GM20431 (cell line): ENCODE results near the gene AKAP6.

Source experiments
- in situ Hi-C: fragments of 300-500 bp; cut with MseI, MboI; formaldehyde crosslinking; loops from one replicate; pipeline ENCODE4 v1.15.0; 2020; ENCODE audit warnings: low sequenced_read_pairs; ENCODE audit not compliant: unreplicated experiment

AKAP6 gene

DNA sequence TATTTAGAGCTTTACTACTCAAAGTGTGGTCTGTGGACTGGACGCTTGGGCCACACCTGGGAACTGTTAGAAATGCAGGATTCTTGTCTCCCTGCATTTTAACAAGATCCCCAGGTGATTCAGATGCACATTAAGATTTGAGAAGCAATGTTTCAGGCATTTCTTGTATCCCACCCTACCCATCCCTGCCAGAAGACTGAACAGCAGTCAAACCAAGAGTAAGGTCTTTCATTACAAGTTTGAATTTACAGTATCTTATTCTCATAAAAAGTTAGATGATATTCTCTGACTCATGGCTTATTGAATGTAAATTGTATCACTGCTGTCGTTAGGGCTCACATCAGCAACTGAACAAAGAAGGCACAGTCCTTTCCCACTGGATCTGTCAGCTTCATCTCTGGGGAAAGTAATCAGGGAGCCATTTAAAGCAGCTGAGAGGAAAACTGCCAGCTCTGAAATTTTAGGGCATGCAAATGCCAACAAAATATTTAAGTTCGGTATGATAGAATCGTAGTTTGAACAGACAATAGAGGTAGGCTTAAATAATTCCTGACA lies 141.1 kb downstream of the AKAP6 start:
- in situ Hi-C loops, result no loop called here

DNA sequence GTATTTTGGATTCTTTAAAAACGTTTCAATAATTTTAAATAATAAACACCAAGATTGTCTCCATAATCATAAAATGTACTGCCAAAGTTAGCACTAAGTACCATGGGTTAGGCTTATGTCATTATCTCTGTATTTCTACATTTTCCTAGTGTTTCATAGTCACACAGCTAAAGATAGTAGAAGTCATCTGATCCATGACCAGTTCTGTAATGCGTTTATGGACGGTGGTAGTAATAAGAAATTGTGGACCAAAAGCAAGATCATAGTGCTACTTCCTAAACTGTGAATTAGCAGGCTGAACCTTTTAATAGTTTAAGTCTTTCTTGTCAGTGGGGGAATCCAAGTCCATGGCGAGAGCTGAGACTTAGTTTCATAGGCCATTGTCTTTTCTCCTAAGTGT lies 142.1 kb downstream of the AKAP6 start:
- in situ Hi-C loops, result no loop called here

- in situ Hi-C loops, result no loop called here
Observed at GRCh38 chr14:32472076-32472475, 143.0 kb downstream of the AKAP6 start.

DNA sequence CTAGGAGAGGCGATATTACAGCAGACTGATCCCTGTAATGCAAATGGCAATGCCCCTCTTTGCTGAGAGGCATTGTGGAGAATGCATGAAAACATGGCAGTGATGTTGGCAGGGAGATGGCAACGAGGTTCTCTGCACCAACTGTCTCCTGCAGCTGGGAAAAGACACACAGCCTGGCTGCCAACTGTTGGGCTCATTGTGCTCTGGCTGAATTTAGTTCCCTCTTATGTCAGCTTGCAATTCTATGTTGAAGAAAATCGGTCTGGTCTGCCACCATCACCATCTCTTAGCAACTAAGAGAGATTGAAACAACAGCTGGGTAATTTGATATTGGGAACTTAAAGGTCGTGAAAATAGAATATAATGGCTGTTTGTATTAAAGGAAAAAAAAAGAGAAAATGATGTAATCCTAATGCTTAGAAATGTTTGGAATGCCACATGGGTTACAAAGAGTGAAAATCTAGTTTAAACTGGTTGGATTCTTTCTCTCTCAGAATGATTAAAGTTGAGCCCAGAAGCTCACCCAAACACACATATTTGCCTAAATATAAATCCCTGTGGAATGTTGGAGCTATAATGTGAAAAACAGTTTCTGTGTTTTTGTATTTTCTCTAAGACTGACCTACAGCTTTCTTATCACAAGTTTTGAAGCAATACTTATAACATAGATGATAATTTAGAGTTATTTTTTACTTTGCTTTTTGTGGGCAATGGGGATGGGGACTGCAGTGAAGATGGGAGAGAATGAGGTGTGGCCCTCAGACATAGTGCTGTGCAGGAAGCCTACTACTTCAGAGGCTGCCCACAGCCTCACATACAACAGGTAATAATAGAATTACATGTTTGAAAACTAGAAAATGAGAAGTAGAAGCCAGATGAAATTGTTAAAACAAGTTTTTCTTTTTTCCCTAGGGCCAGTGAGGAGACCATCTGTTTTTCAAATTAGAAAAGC lies 143.7 kb downstream of the AKAP6 start:
- in situ Hi-C loops, result no loop called here

DNA sequence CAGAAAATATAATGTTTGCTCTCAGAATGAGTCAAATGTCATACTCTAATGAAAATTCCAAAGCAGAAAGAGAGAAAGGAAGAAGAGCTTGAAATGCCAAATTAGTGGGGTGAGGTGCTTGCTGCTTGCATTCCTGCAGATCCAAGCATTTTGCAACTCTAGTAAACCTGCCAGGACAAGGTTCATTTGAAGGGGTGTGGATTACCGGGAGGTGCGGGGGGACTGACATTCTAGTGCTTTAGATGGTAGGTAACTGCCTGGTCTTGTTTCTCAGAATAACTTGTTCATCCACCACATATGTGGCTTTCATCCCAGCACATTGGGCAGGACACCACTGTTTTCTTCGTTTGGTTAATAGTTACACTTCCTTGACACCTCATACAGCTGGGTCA lies 144.4 kb downstream of the AKAP6 start:
- in situ Hi-C loops, result no loop called here

DNA sequence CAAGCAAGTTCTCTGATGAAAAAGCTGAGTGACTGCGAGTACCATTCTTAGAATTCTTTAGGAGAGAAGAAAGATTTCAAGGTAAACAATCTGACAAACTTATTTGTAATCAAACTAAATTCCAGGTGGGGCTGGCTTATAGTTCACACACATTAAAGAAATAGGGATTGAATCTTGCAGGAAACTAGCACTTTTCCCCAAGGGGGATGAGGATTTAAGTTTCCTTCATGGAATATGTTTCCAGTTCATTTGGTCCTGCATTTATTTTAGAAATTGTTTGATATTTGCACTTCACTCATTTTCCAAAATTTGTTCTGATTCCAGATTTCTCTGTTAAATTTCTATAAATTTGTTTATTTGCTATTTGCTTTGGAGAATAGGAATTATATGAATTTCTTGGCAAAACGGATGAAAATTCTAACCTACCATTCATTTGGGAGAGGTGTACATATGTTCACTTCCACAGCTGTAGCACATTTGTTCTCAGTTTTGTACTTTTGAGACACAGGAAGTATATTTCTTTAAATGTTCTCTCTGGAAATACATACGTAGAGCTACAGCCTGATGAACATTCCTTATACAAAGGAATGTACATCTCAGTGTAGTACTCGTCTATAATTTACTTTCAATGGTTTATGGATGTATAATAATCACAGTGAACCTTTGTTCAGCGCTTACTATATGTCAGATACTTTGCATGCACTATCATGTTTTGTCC lies 145.5 kb downstream of the AKAP6 start:
- in situ Hi-C loops, result no loop called here

DNA sequence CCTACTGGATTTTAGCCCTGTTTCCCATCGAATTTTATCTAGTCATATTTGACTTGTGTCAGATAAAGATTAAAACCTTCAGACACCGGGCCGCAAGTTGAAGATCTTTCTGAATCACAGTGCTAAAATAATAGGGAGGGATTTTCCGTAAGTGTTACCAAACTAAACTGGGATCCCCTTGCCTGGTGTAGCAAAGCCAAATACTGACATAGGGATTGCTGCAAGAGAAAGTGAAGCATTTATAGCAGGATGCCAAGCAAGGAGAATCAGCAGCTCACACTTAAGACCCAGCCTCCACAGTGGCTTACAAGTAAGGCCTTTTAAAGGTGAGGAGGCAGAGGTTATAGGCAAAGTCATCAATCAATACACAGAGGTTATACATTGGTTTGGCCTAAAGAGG lies 147.4 kb downstream of the AKAP6 start:
- in situ Hi-C loops, result no loop called here

DNA sequence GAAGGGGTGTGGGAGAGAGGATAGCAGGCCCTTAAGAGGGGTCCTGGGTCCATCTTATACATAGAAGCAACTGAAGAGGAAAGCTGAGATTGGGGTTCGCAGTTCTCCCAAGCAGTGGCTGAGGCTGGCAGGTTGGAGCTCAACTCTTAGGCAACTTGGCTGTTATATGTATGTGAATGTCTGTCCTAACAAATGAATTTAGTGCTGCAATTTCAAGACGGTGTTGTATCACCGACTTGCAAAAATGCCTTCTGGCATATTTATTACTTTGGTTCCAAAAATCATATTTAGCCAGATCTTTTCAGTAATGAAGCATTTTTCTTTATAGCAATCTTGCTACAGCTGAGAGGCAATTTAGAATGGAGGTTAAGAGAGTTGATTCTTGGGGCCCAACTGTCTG lies 148.3 kb downstream of the AKAP6 start:
- in situ Hi-C loops, result no loop called here

GRCh38 chr14:32478050-32478449 lies 149.0 kb downstream of the AKAP6 start:
- in situ Hi-C loops, result no loop called here

- in situ Hi-C loops, result no loop called here
Observed at GRCh38 chr14:32480337-32480736, 151.2 kb downstream of the AKAP6 start.

- in situ Hi-C loops, result no loop called here
Observed at GRCh38 chr14:32481707-32482106, 152.6 kb downstream of the AKAP6 start.

DNA sequence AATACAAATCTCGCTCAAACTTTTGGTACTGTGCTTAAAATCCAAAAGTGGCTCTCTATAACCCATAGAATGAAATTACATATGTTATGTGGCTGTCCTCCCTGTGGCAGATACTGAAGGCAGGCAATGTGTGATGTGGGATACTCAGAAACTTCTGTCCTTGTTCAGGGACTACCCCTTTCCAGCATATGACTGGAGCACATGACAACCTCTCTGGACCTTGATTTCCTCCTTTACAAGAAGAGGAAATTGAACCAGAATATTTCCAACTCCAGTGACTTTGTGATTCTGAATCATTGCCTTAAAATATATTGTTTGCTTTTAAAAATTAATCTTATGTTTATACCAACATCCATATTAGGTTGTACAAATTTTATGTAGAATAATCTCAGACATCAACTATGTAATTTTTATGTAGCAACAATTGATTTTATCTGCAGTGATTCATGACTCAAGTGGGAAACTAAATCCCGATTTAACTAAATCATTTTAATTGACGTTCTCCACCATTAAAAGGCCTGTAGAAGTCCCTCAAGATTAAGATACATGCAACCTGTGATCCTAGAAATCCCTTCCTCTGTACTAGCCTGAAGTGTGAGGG lies 162.4 kb downstream of the AKAP6 start:
- in situ Hi-C loops, result no loop called here

- in situ Hi-C loops, result no loop called here
Observed at GRCh38 chr14:32492457-32492856, 163.4 kb downstream of the AKAP6 start.

GRCh38 chr14:32494609-32495434 lies 165.7 kb downstream of the AKAP6 start:
- in situ Hi-C loops, result no loop called here

DNA sequence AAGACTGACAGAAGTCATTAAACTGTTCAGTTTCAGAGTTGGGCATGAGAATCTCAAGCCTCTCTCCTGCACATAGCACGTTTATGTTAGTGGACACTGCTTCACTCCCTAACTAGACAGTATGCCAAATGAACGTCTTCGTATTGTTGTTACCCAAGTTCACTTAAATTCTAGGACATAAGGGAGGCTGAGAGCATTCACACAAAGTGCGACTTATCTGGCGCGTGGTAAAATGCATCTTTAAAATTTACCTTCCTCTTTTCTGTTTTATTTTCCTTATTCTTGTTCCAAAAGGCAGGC lies 166.3 kb downstream of the AKAP6 start:
- in situ Hi-C loops, result no loop called here

- in situ Hi-C loops, result no loop called here
Observed at GRCh38 chr14:32497248-32497647, 168.2 kb downstream of the AKAP6 start.

GRCh38 chr14:32507029-32507984 lies 178.2 kb downstream of the AKAP6 start:
- in situ Hi-C loops, result no loop called here

- in situ Hi-C loops, result no loop called here
Observed at GRCh38 chr14:32508281-32508680, 179.2 kb downstream of the AKAP6 start.

- in situ Hi-C loops, result no loop called here
Observed at GRCh38 chr14:32509632-32510187, 180.6 kb downstream of the AKAP6 start.
